GM21529 (cell line): ENCODE measurements around the gene TDRD12.
"Not testable (repeated sequence)": the region's sequence is repeated elsewhere in the genome, so short reads cannot be mapped to it uniquely, and the experiment has no call there.

Source experiments
- ATAC-seq: cut with Tn5 transposase; IDR thresholded peaks from one replicate; pipeline ENCODE4 v1.9.1; 2021; ENCODE audit not compliant: unreplicated experiment

Gene TDRD12

GRCh38 chr19:32693151-32694108, 26.1 kb upstream of the TDRD12 start:
- not testable (repeated sequence) for ATAC-seq

- ATAC-seq: not testable (repeated sequence)
These were observed 25.3 kb upstream of the TDRD12 start for GRCh38 chr19:32694316-32694715.

GRCh38 chr19:32694851-32695250, 24.7 kb upstream of the TDRD12 start:
- ATAC-seq: not testable (repeated sequence)

- ATAC-seq: not testable (repeated sequence)
These were observed 24.1 kb upstream of the TDRD12 start for GRCh38 chr19:32695506-32695905.

- not testable (repeated sequence) for ATAC-seq
These were observed 22.8 kb upstream of the TDRD12 start for GRCh38 chr19:32696771-32697170.

GRCh38 chr19:32700129-32700528, 19.4 kb upstream of the TDRD12 start:
- ATAC-seq: not testable (repeated sequence)

GRCh38 chr19:32702010-32702409, 17.6 kb upstream of the TDRD12 start:
- ATAC-seq: no peak

- ATAC-seq: not testable (repeated sequence)
These were observed 15.6 kb upstream of the TDRD12 start for GRCh38 chr19:32704006-32704405.

- ATAC-seq: no peak
These were observed 11.1 kb upstream of the TDRD12 start for GRCh38 chr19:32708457-32708856.

- ATAC-seq: no peak
These were observed 10.5 kb upstream of the TDRD12 start for GRCh38 chr19:32709032-32709431.

- ATAC-seq: no peak
These were observed 7.8 kb upstream of the TDRD12 start for GRCh38 chr19:32711747-32712146.

GRCh38 chr19:32716203-32716602, 3.4 kb upstream of the TDRD12 start:
- not testable (repeated sequence) for ATAC-seq

- no peak for ATAC-seq
These were observed 2.1 kb upstream of the TDRD12 start for GRCh38 chr19:32717496-32717895.

GRCh38 chr19:32718286-32718685, 1.3 kb upstream of the TDRD12 start:
- ATAC-seq: no peak

GRCh38 chr19:32720216-32720935, 809 bp downstream of the TDRD12 start:
- ATAC-seq: no peak

GRCh38 chr19:32720936-32721250, 1.3 kb downstream of the TDRD12 start:
- ATAC-seq: no peak

GRCh38 chr19:32735936-32736335, 16.4 kb downstream of the TDRD12 start:
- ATAC-seq: no peak

GRCh38 chr19:32743021-32743420, 23.5 kb downstream of the TDRD12 start:
- no peak for ATAC-seq

GRCh38 chr19:32743447-32743846, 23.9 kb downstream of the TDRD12 start:
- ATAC-seq: no peak

- no peak for ATAC-seq
These were observed 25.2 kb downstream of the TDRD12 start for GRCh38 chr19:32744555-32745325.

- not testable (repeated sequence) for ATAC-seq
These were observed 26.2 kb downstream of the TDRD12 start for GRCh38 chr19:32745594-32746251.
